ENCODE measurements around the gene CIDEA.

The CIDEA gene

GRCh38 chr18:12248926-12249720 is 5.0 kb upstream of the CIDEA start:
- H3K27me3 ChIP-seq (ENCODE audit: insufficient read depth, poor library complexity, severe bottlenecking) = peaks cover 44% of the 10 kb centered on the region
- no peak for DNase-seq (ENCODE audit: low read depth in 1 of 2, low spot score in 1 of 2)

GRCh38 chr18:12251311-12251710 is 2.9 kb upstream of the CIDEA start:
- Histone ChIP-seq H3K27ac (replicated peaks) (no peak overlapping the region), H3K4me3 (replicated peaks; ENCODE audit: insufficient read depth, low read length) (no peak overlapping the region), H3K27me3 (ENCODE audit: insufficient read depth, poor library complexity, severe bottlenecking) (peaks cover 60% of the 10 kb centered on the region)
- DNase-seq (ENCODE audit: low read depth in 1 of 2, low spot score in 1 of 2) = no peak
- no peak for TF ChIP-seq CTCF (IDR thresholded peaks at IDR 0.05; ENCODE audit: insufficient read depth, low read length)
- TF ChIP-seq POLR2AphosphoS5 (IDR thresholded peaks at IDR 0.05; ENCODE audit: low read depth) = no peak
- TF ChIP-seq REST (IDR thresholded peaks at IDR 0.05; ENCODE audit: insufficient replicate concordance, low read depth) = no peak
- TF ChIP-seq SPI1 (IDR thresholded peaks at IDR 0.05; ENCODE audit: borderline replicate concordance, low read depth) = no peak
- TF ChIP-seq GABPA (IDR thresholded peaks at IDR 0.05; ENCODE audit: low read depth) = no peak

More at GRCh38 chr18:12248926-12249720, 5.0 kb upstream of the CIDEA start:
- no peak for TF ChIP-seq GABPA (IDR thresholded peaks at IDR 0.05; ENCODE audit: low read depth)
- no peak for TF ChIP-seq SPI1 (IDR thresholded peaks at IDR 0.05; ENCODE audit: borderline replicate concordance, low read depth)
- no peak for TF ChIP-seq CTCF (IDR thresholded peaks at IDR 0.05; ENCODE audit: insufficient read depth, low read length)
- no peak for TF ChIP-seq REST (IDR thresholded peaks at IDR 0.05; ENCODE audit: insufficient replicate concordance, low read depth)
- no peak for TF ChIP-seq POLR2AphosphoS5 (IDR thresholded peaks at IDR 0.05; ENCODE audit: low read depth)
- no peak overlapping the region for H3K4me3 ChIP-seq (replicated peaks; ENCODE audit: insufficient read depth, low read length)
- H3K27ac ChIP-seq (replicated peaks) = no peak overlapping the region

- H3K27me3 ChIP-seq (ENCODE audit: insufficient read depth, poor library complexity, severe bottlenecking) = peaks cover 59% of the 10 kb centered on the region
- no peak overlapping the region for H3K27ac ChIP-seq (replicated peaks)
- DNase-seq (ENCODE audit: low read depth in 1 of 2, low spot score in 1 of 2) = no peak
- H3K4me3 ChIP-seq (replicated peaks; ENCODE audit: insufficient read depth, low read length) = no peak overlapping the region
- TF ChIP-seq GABPA (IDR thresholded peaks at IDR 0.05; ENCODE audit: low read depth) (no peak), CTCF (IDR thresholded peaks at IDR 0.05; ENCODE audit: insufficient read depth, low read length) (no peak), SPI1 (IDR thresholded peaks at IDR 0.05; ENCODE audit: borderline replicate concordance, low read depth) (no peak), POLR2AphosphoS5 (IDR thresholded peaks at IDR 0.05; ENCODE audit: low read depth) (no peak), REST (IDR thresholded peaks at IDR 0.05; ENCODE audit: insufficient replicate concordance, low read depth) (no peak)
Observed at GRCh38 chr18:12252061-12252460, 2.1 kb upstream of the CIDEA start.

Measured in HL-60 (cell line).